HG02943 (cell line): Measurements from ENCODE around the gene HNRNPH3.
"Not testable (repeated sequence)": the region's sequence is repeated elsewhere in the genome, so short reads cannot be mapped to it uniquely, and the experiment has no call there.

Experiments used
- ATAC-seq: cut with Tn5 transposase; IDR thresholded peaks from one replicate; pipeline ENCODE4 v1.9.1; 2021; ENCODE audit warnings: mild to moderate bottlenecking, low read depth, moderate library complexity; ENCODE audit not compliant: unreplicated experiment

Gene HNRNPH3, protein sequence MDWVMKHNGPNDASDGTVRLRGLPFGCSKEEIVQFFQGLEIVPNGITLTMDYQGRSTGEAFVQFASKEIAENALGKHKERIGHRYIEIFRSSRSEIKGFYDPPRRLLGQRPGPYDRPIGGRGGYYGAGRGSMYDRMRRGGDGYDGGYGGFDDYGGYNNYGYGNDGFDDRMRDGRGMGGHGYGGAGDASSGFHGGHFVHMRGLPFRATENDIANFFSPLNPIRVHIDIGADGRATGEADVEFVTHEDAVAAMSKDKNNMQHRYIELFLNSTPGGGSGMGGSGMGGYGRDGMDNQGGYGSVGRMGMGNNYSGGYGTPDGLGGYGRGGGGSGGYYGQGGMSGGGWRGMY

DNA sequence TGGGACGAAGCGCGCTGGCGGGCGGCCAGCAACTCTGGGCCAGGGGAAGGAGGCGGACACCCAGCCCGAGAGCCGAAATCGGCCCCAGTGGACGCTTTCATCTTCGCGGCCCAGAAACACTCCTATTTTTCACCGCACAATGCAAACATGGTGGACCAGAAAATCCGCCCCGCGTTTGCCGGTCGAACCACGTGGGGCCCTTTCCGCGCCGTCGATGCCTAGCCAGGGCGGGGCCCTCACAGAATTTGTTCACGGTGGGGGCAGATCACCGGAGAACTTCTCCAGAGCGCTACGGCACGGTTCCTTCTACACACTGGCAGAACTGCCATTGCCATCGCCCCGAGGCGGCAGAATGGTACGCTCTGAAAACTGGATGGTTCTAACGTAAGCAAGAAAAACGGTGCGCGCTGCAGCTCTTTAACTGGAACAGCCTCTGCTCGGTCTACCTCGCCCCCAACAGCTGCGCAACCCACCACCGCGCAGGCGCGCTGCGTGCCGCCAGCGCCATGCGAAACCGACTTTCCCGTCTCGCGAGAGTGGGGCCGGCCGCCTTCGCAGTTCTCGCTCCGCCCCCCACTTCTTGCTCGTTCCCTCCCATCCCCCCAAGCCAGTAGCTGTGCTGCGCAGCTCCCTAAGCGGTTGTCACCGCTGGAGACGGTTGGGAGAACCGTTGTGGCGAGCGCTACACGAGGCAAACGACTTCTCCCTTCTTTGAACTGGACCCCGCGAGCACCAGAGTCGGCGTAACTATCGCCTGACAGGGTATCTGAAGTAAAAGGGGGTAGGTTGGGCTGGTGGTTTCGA is at the start of gene HNRNPH3:
Gene HNRNPH3 (plus strand): TSS at position 610 of the 804 bp plus-strand sequence. CDS start 5,158 bp downstream, outside the sequence.
- ATAC-seq = peak; percentile 85

DNA sequence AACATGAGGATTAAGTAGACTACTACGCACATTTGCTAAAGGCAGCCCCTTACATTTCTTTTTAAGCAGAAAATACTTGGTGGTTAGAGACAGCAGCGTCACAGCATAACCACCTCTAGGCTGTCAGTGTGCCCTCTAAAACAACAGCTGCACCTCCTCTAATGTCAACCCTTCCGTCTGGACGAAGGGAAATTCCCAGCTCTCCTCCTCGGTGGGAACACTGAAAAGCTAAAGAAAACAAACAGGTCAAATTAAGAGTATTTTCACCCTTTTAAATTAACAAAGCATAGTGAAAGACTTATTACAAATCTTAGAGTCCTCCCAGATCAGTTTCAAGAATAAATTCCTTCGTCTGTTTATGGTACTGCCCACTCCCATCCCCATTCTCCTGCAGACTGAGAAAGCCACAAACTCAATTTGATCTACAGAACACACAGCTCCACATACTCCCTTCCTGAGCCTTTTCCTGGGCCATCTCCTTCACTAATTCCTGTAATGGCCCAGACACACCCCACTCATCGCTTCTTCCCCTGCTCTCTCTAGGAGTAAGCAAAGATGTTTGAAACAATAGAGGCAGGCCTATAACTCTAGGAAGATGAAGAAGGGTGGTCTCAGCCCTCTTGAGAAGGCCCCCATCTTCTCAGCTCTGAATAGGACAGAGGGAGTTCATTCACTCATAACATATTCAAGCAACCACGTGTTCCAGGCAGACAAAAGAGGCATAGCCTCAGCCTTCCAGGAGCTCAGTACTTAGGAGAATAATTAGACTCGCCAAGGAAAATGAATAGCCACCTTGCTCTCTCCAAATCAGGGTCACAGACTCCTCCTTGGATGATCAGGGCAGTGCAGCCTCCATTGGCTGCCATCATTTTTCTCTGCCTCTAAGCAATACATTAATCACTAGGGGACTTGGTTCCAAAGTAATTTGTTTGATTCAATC is 47.5 kb upstream of the HNRNPH3 start:
- no peak for ATAC-seq

DNA sequence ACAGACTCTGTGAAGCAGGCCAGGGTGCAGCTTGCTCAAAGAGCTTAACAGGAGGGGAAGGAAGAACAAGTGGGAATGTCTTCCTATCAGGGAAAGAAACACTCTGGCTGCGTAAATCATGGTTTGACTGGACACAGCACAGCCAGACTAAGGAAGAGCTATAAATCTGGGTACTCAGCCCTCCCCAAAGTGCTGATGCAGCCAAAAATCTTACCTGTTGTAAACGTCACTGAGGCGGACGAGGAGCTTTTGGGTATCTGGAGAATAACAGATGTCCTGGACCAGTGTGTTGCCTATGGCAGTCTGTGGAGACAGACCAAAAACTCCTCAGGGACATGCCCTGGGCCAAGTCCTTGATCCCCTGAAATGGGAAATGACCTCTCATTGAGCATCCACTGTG is 43.1 kb upstream of the HNRNPH3 start:
- no peak for ATAC-seq

DNA sequence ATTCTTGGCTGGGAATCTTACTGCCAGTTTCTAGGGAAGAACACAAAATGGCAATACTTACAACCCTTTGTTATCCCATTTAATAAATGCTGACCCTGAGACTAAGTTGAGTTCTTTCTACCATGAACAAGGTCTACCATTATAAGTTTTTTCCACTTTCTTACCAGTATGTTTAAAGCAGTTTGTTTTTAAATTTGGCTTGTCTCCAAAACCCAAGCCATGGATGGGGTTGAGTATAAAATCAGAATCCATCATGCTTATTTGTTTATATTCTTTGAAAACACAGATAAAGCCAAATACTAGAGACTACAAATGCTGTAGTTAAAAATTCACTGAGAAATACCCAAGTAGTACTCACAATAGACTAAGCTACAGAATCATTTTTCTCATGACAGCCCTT is 41.1 kb upstream of the HNRNPH3 start:
- ATAC-seq = no peak

DNA sequence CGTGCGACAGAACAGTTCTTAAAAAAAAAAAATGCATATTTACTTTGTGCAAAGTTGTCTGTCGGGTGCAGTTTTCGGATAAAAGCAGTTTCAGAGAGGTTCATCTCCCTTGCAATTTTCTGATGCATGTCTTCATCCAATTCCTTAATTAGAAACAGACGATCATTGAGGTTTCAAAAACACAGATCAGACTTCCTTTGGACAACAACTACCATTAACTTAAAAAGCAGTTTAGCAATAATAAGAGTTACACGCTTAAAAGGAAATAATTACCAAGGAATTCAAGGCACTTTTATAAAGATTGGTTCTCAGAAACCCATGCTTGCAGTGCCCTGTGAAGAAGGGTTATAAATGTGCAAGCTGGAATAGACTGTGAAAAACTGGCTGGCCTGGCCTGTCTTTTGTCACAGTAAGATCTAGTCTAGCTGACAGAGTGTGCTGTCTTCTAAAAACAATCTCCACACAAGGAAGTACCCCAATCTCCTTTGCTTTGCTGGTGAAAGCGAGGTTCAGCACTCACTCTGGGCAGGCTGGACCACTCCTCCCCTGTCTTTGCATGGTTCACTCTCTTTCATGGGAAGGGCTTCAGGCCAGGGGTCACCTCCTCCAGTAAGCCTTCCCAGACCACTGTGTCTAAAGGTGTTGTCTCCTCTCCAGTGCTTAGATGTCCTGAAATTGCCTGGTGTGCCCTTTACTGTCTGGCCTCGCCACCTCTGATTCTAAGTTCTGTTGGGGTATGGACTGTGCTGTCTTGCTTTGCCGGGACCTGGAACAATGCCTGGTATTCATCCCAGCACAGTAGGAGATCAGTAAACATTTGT is 34.8 kb upstream of the HNRNPH3 start:
- no peak for ATAC-seq

DNA sequence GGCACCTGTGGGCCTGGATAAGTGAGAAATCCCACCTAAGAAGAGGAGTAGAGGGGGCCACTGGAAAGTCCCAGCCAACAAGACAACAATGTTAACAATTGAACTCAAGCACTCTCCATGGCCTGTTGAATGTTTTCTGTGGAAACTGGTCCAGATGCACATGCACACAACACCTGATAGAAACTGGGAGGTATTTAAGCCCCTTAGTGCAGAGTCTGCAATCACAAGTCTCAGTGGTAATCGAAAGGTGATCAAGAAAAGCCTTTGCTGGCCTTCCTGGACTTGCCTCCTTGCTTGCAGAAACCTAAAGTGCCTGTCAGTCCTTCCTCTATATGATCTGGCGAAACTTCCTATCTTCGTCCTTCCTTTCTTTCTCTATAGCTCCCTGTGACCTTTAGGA is 30.6 kb upstream of the HNRNPH3 start:
- ATAC-seq = no peak

DNA sequence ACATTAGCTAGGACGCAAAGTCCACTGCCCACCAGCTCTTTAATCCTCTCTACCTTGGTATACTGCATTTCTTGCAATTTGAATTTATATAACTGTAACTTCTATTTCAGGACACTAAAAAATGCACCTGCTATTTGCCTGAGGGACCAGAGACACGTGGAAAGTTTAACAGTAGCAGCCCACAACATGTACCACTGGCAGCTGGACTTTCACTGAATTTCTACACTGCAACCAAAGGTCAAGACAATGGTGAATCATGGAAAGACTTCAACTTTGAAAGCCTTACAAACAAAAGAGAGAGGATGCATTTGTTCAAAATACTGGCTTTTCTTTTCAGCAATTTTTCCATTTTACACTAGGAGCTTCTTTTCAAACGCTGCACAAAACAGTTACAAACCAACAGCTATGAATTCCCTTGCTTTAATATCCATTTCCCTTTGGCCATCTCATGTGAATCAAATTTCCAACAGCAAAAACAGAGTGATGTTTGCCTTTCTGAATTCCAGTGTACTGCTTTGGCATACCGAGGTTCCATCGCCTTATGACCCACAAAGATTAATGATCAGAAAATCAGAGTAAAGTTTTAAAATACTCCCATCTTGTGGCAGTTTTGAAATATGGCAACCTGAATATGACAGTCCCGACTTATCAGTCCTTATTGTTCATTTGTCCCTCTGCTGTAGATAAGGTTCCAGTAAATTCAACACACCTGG is 29.9 kb upstream of the HNRNPH3 start:
- no peak for ATAC-seq

DNA sequence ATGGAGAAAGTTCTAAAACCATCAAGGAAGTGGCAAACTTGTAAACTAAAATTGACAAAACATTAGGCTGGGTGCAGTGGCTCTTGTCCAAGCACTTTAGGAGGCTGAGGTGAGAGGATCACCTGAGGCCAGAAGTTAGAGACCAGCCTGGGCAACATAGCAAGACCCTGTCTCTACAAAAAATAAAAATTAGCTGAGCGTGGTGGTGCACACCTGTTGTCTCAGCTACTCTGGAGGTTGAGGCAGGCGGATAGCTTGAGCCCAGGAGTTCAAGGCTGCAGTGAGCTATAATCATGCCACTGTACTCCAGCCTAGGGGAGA is 29.4 kb upstream of the HNRNPH3 start:
- ATAC-seq = no peak

DNA sequence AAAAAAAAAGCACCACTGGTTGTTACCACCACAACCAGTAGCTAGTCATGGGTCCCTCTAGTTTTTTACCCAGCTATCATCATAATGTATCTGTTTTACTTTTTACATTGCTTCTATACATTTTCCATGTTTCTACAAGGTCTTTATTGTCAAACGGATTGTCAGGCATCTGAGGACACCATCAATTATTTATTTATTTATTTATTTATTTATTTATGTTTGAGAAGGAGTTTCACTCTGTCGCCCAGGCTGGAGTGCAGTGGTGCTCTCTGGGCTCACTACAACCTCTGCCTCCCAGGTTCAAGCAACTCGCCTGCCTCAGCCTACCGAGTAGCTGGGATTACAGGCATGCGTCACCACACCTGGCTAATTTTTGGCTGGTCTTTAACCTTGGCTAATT is 29.0 kb upstream of the HNRNPH3 start:
- no peak for ATAC-seq

DNA sequence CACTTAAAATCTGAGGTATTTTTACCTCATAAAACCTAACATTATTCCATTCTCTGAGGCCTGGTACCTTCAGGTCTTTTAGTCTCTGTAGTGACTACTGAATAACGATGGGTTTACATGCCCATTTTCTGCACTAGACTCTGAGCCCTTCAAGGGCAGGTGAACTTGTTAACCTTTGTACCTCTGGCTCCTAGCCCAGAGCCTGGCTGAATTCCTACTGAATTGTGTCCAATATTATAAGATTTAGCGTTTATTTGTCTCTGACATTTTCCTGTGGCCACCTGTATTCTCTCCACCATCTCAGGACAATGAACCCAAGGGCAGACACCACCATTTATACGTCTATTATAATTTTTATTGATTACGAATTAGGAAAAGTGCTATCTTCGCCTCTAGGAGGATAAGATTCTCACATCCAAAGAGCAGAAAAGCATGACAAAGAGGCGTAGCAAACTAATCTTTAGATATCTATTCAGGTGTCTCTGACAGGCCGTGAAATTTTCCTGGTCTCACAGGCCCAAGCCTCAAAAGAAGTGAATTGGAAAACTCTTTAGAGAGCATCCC is 27.9 kb upstream of the HNRNPH3 start:
- no peak for ATAC-seq

DNA sequence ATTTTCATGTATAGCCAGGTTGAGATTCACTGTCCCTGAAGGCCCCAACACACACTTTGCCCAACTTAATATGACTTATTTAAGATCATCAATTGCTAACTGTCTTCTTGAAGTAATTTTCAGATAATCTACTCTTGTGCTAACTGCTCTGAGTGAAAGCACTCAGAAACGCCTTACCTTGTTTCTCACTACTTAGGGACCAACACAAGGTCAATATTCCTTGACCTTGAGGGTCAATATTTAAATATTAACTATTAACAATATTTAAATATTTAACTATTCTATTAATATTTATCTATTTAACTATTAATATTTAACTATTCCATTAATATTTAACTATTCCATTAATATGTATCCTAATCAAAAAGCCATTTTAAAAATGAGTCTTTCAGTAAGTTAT is 26.0 kb upstream of the HNRNPH3 start:
- no peak for ATAC-seq

DNA sequence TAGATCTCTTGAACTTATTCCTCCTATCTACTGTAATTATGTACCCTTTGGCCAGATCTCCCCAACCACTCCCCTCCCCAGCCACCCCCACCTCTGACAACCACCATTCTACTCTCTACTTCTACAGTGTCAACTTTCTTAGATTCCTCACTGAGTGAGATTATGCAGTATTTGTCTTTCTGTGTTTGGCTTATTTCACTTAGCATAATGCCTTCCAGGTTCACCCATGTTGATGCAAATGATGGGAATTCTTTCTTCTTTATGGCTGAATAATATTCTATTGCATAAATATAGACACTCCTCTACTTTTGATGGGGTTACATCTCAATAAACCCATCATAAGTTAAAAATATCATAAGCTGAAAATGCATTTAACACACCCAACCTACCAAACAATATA is 21.3 kb upstream of the HNRNPH3 start:
- no peak for ATAC-seq

DNA sequence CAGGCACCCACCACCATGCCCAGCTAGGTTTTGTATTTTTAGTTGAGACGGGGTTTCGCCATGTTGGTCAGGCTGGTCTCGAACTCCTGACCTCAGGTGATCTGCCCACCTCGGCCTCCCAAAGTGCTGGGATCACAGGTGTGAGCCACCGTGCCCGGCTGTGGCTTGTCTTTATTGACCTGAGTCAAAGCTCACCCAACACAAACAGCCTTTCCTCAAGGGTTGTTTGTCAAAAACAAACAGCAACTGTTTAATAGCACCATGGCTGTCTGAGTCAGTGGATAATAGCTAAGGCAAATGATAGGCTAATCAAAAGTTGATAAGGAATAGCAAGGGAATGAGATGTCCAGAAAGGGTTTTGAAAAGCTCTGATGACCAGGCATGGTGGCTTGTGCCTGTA is 16.9 kb upstream of the HNRNPH3 start:
- not testable (repeated sequence) for ATAC-seq

DNA sequence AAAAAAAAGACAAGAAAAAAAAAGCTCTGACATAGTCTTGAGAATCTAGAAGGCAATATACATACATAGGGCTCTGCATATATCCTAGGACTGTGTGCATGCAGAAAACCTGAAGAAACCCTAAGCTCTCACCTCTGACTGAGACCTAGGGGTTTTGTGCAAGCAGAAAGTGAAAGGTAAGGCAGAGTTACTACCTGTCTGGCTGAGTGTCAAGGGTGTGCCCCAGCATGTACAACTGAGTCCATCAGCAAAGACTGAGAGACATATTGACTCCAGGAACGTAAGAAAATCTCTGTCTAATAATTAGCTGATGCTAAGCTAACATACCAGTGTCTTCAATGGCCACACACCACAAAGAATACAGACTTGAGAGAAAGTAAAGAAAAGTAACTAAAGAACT is 16.3 kb upstream of the HNRNPH3 start:
- no peak for ATAC-seq

DNA sequence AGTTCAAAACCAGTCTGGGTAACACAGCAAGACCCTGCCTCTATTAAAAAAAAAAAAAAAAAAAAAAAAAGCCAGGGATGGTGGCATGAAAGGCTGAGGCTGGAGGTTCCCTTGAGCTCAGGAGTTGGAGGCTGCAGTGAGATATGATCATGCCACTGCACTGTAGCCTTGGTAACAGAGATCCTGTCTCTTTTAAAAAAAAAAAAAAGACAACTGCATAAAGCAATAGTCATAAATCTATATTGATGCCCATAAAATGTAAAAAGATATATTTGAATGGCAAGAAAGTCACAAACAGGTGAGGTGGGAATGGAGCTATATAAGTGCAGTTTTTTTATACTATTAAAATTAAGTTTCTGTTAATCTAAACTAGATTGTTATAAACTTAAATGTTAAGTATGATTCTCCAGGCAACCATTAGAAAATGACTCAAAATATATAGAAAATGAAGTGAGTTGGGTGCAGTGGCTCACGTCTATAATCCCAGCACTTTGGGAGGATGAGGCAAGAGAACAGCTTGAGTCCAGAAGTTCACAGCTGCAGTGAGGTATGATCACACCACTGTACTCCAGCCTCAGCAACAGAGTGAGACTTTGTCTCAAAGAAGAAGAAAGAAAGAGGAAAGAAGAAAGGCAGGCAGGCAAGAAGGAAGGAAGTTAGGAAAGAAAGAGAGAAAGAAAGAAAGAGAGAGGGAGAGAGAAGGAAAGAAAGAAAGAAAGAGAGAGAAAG is 13.4 kb upstream of the HNRNPH3 start:
- ATAC-seq = no peak

DNA sequence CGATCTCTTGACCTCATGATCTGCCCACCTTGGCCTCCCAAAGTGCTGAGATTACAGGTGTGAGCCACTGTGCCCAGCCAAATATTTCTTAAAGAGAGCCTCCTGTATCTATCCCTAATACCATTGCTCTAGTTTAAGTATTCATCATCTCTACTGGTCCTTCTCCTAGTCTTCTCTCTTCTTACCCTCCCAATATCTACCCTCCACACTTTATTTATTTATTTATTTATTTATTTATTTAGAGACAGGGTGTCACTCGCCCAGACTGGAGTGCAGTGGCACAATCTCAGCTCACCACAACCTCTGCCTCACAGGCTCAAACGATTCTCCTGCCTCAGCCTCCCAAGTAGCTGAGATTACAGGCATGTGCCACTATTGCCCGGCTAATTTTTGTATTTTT is 7.5 kb upstream of the HNRNPH3 start:
- ATAC-seq = not testable (repeated sequence)

DNA sequence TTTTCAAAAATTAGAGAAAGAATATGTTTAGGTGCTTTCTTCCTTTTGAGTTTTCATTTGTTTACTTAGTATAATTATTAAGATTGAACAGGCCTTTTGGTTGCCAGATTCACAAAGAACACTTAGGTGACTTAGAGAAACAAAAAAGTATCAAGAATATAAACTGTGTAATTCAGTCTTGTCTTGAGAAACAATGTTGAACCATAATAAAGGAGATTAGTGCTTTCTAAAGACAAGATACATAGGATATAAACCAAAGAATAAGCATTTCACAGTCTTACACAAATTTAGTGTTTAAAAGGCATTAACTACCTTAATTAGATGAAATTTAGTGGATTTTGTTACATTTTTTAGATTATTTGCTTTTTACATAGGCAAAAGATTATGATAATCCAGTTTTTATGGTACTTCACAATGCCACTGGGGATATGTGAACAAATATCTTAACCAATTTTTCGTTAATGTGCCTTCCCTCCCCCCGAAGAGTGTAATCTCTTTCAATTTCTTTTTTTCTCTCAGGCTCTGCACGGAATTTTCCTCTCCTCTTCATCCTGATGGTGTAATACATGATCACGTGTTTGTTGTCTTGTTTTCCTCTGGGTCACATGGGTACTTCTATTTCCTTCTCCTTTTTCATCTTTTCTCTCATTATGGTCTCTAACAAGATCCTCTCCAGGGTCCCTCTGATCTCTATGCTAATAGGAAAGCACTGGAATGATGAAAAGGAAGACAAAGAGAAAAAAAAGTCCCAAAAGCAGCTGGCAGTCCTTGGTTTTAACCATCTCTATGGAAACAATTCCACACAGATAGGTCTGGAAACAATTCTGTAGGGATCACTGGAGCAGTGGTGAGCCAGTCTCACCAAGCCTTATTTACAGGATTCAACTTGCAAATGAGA is 3.7 kb upstream of the HNRNPH3 start:
- ATAC-seq = no peak

DNA sequence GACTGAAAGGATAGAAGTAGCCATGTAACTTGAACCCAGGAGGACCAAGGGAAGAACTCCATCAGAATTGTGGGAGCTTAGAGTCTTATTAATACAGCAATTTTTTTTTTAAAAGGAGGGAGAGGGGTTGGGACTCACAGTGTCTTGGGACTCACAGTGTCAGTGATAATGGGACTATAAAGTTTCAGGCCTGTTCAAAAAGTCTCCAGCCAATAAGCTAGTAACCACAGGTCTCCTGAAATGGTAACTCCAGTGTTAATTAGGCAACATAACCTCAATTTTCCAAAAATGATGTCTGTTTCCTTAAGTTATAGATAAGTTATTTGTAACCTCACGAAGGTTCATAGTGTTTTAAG is 2.4 kb upstream of the HNRNPH3 start:
- no peak for ATAC-seq
